ENCODE results near the gene SLC16A14.

SLC16A14 gene

GRCh38 chr2:230060672-230061293 is 7.9 kb downstream of the SLC16A14 start:
- H3K4me3 ChIP-seq = no peak overlapping the region
- H3K4me1 ChIP-seq = no peaks in the 10 kb centered on the region
- H3K27me3 ChIP-seq (ENCODE audit: low read depth) = no peaks in the 10 kb centered on the region
- H3K9me3 ChIP-seq = no peaks in the 10 kb centered on the region
- in situ Hi-C loops (cut with MboI; ENCODE audit: low sequenced_read_pairs) = loop anchor here (25.0 kb wide), 1 partner anchor 273 kb away; no protein-coding TSS in a partner anchor
- peaks cover 18% of the 10 kb centered on the region for H3K36me3 ChIP-seq (replicated peaks)
- no peak for DNase-seq (ENCODE audit: low spot score in 2 of 2)

GRCh38 chr2:230053753-230054478 is 14.8 kb downstream of the SLC16A14 start:
- H3K9me3 ChIP-seq = no peaks in the 10 kb centered on the region
- H3K4me1 ChIP-seq = peaks cover 11% of the 10 kb centered on the region
- no peak for DNase-seq (ENCODE audit: low spot score in 2 of 2)
- in situ Hi-C loops (cut with MboI; ENCODE audit: low sequenced_read_pairs) = loop anchor here (25.0 kb wide), 1 partner anchor 267 kb away; no protein-coding TSS in a partner anchor
- no peaks in the 10 kb centered on the region for H3K27me3 ChIP-seq (ENCODE audit: low read depth)
- H3K4me3 ChIP-seq = no peak overlapping the region
- H3K36me3 ChIP-seq (replicated peaks) = peaks cover 7% of the 10 kb centered on the region

GRCh38 chr2:230052299-230052698 is 16.4 kb downstream of the SLC16A14 start:
- in situ Hi-C loops (cut with MboI; ENCODE audit: low sequenced_read_pairs) = loop anchor here (25.0 kb wide), 1 partner anchor 265 kb away; no protein-coding TSS in a partner anchor
- H3K4me1 ChIP-seq = peaks cover 11% of the 10 kb centered on the region
- no peak for DNase-seq (ENCODE audit: low spot score in 2 of 2)
- H3K4me3 ChIP-seq = no peak overlapping the region
- H3K27me3 ChIP-seq (ENCODE audit: low read depth) = no peaks in the 10 kb centered on the region
- H3K9me3 ChIP-seq = no peaks in the 10 kb centered on the region
- H3K36me3 ChIP-seq (replicated peaks) = no peaks in the 10 kb centered on the region

- H3K4me1 ChIP-seq = peaks cover 11% of the 10 kb centered on the region
- H3K4me3 ChIP-seq = no peak overlapping the region
- peaks cover 8% of the 10 kb centered on the region; the same call in 1 of the 2 replicates for H3K36me3 ChIP-seq (replicated peaks)
- H3K9me3 ChIP-seq = no peaks in the 10 kb centered on the region
- in situ Hi-C loops (cut with MboI; ENCODE audit: low sequenced_read_pairs) = loop anchor here (25.0 kb wide), 1 partner anchor 263 kb away; no protein-coding TSS in a partner anchor
- no peak for DNase-seq (ENCODE audit: low spot score in 2 of 2)
- no peaks in the 10 kb centered on the region for H3K27me3 ChIP-seq (ENCODE audit: low read depth)
These were observed 18.6 kb downstream of the SLC16A14 start for GRCh38 chr2:230050136-230050535.

GRCh38 chr2:230048010-230048671 is 20.6 kb downstream of the SLC16A14 start:
- Histone ChIP-seq H3K4me3 (no peak overlapping the region), H3K27me3 (ENCODE audit: low read depth) (no peaks in the 10 kb centered on the region), H3K36me3 (replicated peaks) (peaks cover 14% of the 10 kb centered on the region), H3K9me3 (no peaks in the 10 kb centered on the region), H3K4me1 (peaks cover 11% of the 10 kb centered on the region)
- in situ Hi-C loops (cut with MboI; ENCODE audit: low sequenced_read_pairs) = no loop called here
- DNase-seq (ENCODE audit: low spot score in 2 of 2) = no peak

GRCh38 chr2:230046491-230046890 is 22.2 kb downstream of the SLC16A14 start:
- Histone ChIP-seq H3K36me3 (replicated peaks) (peaks cover 14% of the 10 kb centered on the region), H3K27me3 (ENCODE audit: low read depth) (no peaks in the 10 kb centered on the region), H3K9me3 (no peaks in the 10 kb centered on the region), H3K4me3 (no peak overlapping the region), H3K4me1 (peaks cover 11% of the 10 kb centered on the region)
- in situ Hi-C loops (cut with MboI; ENCODE audit: low sequenced_read_pairs) = no loop called here
- DNase-seq (ENCODE audit: low spot score in 2 of 2) = no peak

GRCh38 chr2:230043461-230043860 is 25.3 kb downstream of the SLC16A14 start:
- peaks cover 14% of the 10 kb centered on the region for H3K36me3 ChIP-seq (replicated peaks)
- in situ Hi-C loops (cut with MboI; ENCODE audit: low sequenced_read_pairs) = no loop called here
- H3K9me3 ChIP-seq = no peaks in the 10 kb centered on the region
- H3K27me3 ChIP-seq (ENCODE audit: low read depth) = no peaks in the 10 kb centered on the region
- no peak overlapping the region for H3K4me3 ChIP-seq
- peaks cover 8% of the 10 kb centered on the region; the same call in 1 of the 2 replicates for H3K4me1 ChIP-seq
- no peak for DNase-seq (ENCODE audit: low spot score in 2 of 2)

- in situ Hi-C loops (cut with MboI; ENCODE audit: low sequenced_read_pairs) = no loop called here
- Histone ChIP-seq H3K27me3 (ENCODE audit: low read depth) (no peaks in the 10 kb centered on the region), H3K36me3 (replicated peaks) (peaks cover 14% of the 10 kb centered on the region), H3K4me1 (peaks cover 8% of the 10 kb centered on the region; the same call in 1 of the 2 replicates), H3K9me3 (no peaks in the 10 kb centered on the region), H3K4me3 (no peak overlapping the region)
- no peak for DNase-seq (ENCODE audit: low spot score in 2 of 2)
These were observed 25.7 kb downstream of the SLC16A14 start for GRCh38 chr2:230043025-230043424.

- in situ Hi-C loops (cut with MboI; ENCODE audit: low sequenced_read_pairs) = no loop called here
- H3K36me3 ChIP-seq (replicated peaks) = peaks cover 14% of the 10 kb centered on the region
These were observed 26.5 kb downstream of the SLC16A14 start for GRCh38 chr2:230042195-230042594.

GRCh38 chr2:230023313-230023712 is 45.4 kb downstream of the SLC16A14 start:
- in situ Hi-C loops (cut with MboI; ENCODE audit: low sequenced_read_pairs) = no loop called here
- Histone ChIP-seq H3K9me3 (no peaks in the 10 kb centered on the region), H3K36me3 (replicated peaks) (no peaks in the 10 kb centered on the region), H3K4me1 (no peaks in the 10 kb centered on the region), H3K4me3 (no peak overlapping the region), H3K27me3 (ENCODE audit: low read depth) (no peaks in the 10 kb centered on the region; the same call in 1 of the 2 replicates)
- no peak for DNase-seq (ENCODE audit: low spot score in 2 of 2)

More at GRCh38 chr2:230042195-230042594, 26.5 kb downstream of the SLC16A14 start:
- Histone ChIP-seq H3K27me3 (ENCODE audit: low read depth) (no peaks in the 10 kb centered on the region), H3K4me1 (peaks cover 8% of the 10 kb centered on the region; the same call in 1 of the 2 replicates), H3K4me3 (no peak overlapping the region), H3K9me3 (no peaks in the 10 kb centered on the region)
- DNase-seq (ENCODE audit: low spot score in 2 of 2) = no peak

GRCh38 chr2:230019742-230020141 is 49.0 kb downstream of the SLC16A14 start:
- Histone ChIP-seq H3K9me3 (no peaks in the 10 kb centered on the region), H3K4me1 (no peaks in the 10 kb centered on the region), H3K36me3 (replicated peaks) (no peaks in the 10 kb centered on the region), H3K4me3 (no peak overlapping the region), H3K27me3 (ENCODE audit: low read depth) (no peaks in the 10 kb centered on the region; the same call in 1 of the 2 replicates)
- DNase-seq (ENCODE audit: low spot score in 2 of 2) = no peak
- in situ Hi-C loops (cut with MboI; ENCODE audit: low sequenced_read_pairs) = no loop called here

GRCh38 chr2:230018153-230018552 is 50.6 kb downstream of the SLC16A14 start:
- DNase-seq (ENCODE audit: low spot score in 2 of 2) = no peak
- in situ Hi-C loops (cut with MboI; ENCODE audit: low sequenced_read_pairs) = no loop called here
- no peaks in the 10 kb centered on the region for H3K9me3 ChIP-seq
- H3K27me3 ChIP-seq (ENCODE audit: low read depth) = no peaks in the 10 kb centered on the region; the same call in 1 of the 2 replicates
- no peaks in the 10 kb centered on the region for H3K36me3 ChIP-seq (replicated peaks)
- H3K4me3 ChIP-seq = no peak overlapping the region
- no peaks in the 10 kb centered on the region for H3K4me1 ChIP-seq

- Histone ChIP-seq H3K27me3 (ENCODE audit: low read depth) (no peaks in the 10 kb centered on the region; the same call in 1 of the 2 replicates), H3K36me3 (replicated peaks) (no peaks in the 10 kb centered on the region), H3K4me3 (no peak overlapping the region), H3K4me1 (no peaks in the 10 kb centered on the region), H3K9me3 (no peaks in the 10 kb centered on the region)
- no peak for DNase-seq (ENCODE audit: low spot score in 2 of 2)
- in situ Hi-C loops (cut with MboI; ENCODE audit: low sequenced_read_pairs) = no loop called here
These were observed 51.9 kb downstream of the SLC16A14 start for GRCh38 chr2:230016844-230017243.
